HG03066 (cell line): ENCODE measurements around the gene SEZ6L2.
"Not testable (repeated sequence)": the region's sequence is repeated elsewhere in the genome, so short reads cannot be mapped to it uniquely, and the experiment has no call there.

Experiments
- ATAC-seq: cut with Tn5 transposase; IDR thresholded peaks from one replicate; pipeline ENCODE4 v1.9.1; 2021; ENCODE audit warnings: low read depth; ENCODE audit not compliant: unreplicated experiment

The SEZ6L2 gene

GRCh38 chr16:29858149-29858849, 41.1 kb downstream of the SEZ6L2 start:
- ATAC-seq, result no peak

DNA sequence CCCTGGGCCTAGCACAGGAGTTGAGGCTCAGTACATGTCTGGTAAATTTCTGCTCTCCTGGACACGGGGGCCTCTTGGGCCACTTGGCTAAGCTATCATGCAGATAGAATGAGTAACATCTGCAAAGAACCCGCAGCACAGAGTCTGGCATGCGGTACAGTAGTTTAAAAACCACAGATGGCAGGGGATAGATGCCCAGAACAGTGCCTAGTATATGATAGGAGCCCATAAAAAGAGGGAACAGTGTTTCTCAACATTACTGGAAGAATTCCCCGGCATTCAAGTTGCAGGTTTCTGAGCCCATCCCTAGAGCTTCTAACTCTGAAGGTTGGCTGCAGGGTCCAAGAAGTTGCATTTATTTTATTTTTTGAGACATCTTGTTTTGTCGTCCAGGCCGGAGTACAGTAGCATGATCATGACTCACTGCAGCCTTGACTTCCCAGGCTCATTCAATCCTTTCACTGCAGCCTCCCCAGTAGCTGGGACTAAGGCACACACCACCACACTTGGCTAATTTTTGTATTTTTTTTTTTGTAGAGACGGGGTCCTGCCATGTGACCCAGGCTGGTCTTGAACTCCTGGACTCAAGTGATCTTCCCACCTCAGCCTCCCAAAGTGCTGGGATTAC, 42.1 kb downstream of the SEZ6L2 start:
- no peak for ATAC-seq

DNA sequence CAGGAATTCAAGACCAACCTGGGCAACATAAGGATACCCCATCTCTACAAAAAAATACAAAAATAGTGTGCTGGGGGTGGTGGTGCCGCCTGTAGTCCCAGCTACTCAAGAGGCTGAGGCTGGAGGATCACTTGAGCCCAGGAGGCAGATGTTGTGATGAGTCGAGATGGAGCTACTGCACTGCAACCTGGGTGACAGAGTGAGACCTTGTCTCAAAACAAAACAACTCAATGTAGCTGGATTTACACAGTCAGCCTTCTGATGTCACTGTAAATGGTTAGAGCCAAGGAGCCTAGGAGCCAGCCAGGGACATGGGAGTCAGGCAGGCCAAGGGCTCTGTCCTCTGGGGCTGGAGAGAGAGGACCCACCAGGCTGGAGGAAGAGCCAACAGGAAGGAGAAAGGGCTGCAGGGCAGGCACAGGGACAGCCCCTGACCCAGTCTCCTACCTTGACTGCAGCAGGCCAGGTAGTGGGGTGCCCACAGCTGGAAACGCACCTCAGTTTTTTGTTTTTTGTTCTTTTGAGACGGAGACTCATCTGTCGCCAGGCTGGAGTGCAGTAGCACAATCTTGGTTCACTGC, 44.7 kb downstream of the SEZ6L2 start:
- ATAC-seq, result no peak

GRCh38 chr16:29852654-29853053, 46.7 kb downstream of the SEZ6L2 start:
- no peak for ATAC-seq

- ATAC-seq, result no peak
Measured at GRCh38 chr16:29850998-29851397, 48.4 kb downstream of the SEZ6L2 start.

DNA sequence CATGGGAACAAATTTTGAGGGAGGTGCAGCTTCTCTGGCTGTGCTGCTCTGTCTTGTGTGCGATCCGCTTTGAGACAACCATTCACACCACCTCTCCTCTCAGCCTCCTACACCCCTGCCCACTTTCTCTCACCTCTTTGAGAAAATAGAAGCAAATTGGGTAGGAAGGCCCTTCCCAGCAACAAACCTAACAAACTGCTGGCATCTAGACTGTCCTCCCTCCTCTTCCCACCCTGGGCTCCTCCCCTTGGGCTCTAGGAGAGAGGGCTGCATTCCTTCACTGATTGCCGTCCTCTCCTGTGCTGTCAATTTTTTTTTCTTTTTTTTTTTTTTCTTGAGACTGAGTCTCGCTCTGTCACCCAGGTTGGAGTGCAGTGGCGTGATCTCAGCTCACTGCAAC, 49.8 kb downstream of the SEZ6L2 start:
- ATAC-seq, result no peak

GRCh38 chr16:29848420-29849297, 50.7 kb downstream of the SEZ6L2 start:
- ATAC-seq, result no peak

GRCh38 chr16:29845656-29846055, 53.7 kb downstream of the SEZ6L2 start:
- no peak for ATAC-seq

GRCh38 chr16:29844575-29845331, 54.6 kb downstream of the SEZ6L2 start:
- ATAC-seq, result no peak

DNA sequence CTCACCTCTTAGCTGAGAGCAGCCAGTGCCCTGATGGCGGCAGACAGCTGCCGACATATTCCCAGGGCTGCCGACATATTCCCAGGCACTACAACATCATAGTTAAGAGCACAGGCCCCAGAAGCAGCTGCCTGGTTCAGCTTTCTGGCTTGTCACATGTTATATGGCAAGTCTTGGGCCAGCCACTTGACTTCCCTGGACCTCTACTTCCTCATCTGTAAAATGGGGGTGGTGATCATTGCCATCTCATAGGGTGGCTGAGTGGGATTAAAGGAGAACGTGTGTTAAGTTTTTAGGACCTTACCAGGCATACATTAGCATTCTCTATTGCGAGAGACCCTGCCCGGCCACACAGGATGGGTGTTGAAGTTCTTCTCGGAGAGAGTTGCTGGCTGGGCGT, 55.4 kb downstream of the SEZ6L2 start:
- no peak for ATAC-seq

- ATAC-seq, result no peak
Measured at GRCh38 chr16:29842732-29843346, 56.5 kb downstream of the SEZ6L2 start.

DNA sequence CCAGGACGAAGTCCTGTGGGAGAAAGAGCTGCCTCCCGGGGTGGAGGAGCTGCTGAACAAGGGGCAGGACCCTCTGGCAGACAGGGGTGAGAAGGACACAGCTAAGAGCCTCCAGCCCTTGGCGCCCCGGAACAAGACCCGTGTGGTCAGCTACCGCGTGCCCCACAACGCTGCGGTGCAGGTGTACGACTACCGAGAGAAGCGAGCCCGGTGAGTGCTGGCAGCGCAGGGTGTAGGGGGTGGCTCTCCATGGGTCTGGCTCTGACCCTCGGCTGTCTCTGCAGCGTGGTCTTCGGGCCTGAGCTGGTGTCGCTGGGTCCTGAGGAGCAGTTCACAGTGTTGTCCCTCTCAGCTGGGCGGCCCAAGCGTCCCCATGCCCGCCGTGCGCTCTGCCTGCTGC, 57.7 kb downstream of the SEZ6L2 start:
- ATAC-seq, result no peak

DNA sequence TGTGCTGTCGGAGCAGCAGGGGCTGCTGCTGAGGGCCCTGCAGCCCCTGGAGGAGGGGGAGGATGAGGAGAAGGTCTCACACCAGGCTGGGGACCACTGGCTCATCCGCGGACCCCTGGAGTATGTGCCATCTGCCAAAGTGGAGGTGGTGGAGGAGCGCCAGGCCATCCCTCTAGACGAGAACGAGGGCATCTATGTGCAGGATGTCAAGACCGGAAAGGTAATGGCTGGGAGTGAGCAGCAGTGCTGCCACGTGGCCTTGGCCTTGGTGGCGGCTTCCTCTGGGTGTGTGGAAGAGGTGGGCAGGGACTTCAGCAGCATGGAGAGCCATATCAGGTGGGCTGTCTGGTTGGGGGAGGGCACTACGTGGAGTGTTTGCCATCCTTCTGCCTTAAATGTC, 59.1 kb downstream of the SEZ6L2 start:
- no peak for ATAC-seq

DNA sequence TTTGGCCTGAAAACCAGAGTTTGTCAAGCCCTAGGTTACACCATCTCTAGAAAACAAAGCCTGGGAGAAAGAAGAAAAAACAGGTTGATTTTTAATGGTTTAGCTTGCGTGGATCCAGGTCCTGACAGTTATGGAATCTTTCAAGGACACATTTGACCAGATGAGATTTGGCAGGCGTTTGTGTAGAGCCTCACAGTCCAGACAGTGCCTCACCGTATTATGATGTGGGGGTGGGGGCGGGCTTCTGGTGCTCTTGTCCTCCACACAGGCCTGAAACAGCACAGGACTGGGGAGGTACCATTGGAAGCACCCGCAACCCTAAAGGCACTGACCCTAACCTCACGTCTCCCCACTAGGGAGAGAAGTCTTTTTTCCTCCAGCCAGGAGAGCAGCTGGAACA, 59.5 kb downstream of the SEZ6L2 start:
- no peak for ATAC-seq

GRCh38 chr16:29837841-29838240, 61.5 kb downstream of the SEZ6L2 start:
- ATAC-seq, result no peak

DNA sequence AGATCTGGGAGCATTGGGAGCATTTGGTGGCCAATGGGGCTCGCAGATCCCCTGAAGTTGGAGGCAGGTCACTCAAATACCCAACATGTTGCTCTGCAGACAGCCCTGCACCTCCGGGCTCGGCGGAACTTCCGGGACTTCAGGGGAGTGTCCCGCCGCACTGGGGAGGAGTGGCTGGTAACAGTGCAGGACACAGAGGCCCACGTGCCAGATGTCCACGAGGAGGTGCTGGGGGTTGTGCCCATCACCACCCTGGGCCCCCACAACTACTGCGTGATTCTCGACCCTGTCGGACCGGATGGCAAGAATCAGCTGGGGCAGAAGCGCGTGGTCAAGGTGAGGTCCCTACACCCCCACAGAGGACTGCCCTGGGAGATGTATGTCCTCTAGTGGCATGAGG, 62.7 kb downstream of the SEZ6L2 start:
- no peak for ATAC-seq

DNA sequence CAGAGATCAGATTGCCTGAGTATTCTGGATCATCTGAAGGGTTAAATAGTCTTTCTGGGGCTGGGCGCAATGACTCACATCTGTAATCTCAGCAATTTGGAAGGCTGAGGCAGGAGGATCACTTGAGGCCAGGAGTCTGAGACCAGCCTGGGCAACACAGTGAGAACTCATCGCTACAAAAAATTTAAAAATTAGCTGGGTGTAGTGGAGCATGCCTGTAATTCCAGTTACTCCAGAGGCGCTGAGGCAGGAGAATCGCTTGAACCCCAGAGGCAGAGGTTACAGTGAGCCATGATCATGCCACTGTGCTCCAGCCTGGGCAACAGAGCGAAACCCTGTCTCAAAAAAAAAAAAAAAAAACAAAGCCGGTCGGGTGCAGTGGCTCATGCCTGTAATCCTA, 63.4 kb downstream of the SEZ6L2 start:
- ATAC-seq, result no peak

GRCh38 chr16:29834079-29834478, 65.3 kb downstream of the SEZ6L2 start:
- no peak for ATAC-seq

- ATAC-seq, result not testable (repeated sequence)
Measured at GRCh38 chr16:29833219-29833618, 66.1 kb downstream of the SEZ6L2 start.

DNA sequence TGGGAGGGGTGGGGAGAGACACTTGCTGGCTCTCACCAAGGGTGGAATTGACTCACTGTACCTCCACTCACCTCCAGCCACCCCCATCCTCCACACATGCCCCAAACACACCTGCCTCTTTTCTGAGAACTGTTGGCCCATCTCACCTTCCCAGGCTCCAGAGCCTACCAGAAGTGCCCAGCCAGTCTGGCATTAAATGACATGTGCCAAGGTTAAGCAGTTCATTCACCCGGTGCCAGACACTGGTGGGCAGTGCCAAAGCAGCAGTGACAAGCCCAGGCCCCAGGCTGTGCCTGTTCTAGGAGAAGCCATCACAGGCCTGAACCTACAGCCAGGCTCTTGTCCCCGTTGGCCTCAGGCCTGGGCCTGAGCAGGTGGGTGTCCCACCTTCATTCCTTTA, 67.9 kb downstream of the SEZ6L2 start:
- ATAC-seq, result no peak
